GM12873 (cell line): ENCODE data around the gene TXNDC11.

Experiments used
- CTCF ChIP-seq: IDR thresholded peaks from 2 replicates; pipeline ENCODE4 v1.5.1; 2012; ENCODE audit warnings: low read depth, mild to moderate bottlenecking, moderate library complexity, low read length, control low read depth; ENCODE audit not compliant: insufficient read depth; ENCODE audit errors: missing control alignments

The TXNDC11 gene

DNA sequence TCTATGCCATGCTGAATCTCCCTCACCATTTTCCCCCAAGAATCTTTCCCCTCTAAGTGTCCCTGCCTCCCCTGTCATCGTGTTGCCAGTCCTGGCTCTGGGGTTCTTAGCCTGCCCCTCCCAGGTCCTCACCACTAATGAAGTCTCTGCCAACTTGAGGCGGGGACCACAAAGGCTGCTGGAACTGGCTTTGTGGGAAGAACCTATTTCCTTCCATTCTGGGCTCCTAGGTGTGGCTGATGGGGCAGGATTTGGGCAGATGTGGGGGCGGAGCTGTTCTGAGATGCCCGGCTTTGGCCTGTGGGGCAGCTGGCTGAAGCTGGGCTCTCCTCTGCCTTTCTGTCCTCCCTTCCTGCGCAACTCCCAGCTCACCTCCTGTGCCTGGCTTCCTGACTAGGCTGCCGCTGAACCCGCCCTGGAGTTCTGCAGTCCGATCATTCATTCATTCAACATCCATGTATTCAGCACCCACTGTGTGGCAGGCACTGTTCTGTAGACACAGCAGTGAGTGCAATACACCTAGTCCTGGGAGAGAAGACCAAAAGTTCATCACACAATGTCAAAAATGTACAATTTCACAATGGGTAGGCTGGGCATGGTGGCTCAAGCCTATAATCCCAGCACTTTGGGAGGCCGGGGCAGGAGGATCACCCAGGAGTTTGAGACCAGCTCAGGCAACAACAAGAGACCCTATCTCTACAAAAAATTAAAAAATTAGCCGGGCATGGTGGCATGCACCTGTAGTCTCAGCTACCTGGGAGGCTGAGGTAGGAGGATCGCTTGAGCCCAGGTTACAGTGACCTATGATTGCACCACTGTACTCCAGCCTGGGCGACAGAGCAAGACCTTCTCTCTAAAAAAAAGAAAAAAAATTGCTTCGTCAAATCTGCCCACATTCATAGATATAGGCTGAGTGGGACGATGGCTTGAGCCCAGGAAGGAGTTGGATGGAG is 76.3 kb downstream of the TXNDC11 start:
- no peak for TF ChIP-seq CTCF

GRCh38 chr16:11665071-11665491 is 77.6 kb downstream of the TXNDC11 start:
- TF ChIP-seq CTCF: no peak

DNA sequence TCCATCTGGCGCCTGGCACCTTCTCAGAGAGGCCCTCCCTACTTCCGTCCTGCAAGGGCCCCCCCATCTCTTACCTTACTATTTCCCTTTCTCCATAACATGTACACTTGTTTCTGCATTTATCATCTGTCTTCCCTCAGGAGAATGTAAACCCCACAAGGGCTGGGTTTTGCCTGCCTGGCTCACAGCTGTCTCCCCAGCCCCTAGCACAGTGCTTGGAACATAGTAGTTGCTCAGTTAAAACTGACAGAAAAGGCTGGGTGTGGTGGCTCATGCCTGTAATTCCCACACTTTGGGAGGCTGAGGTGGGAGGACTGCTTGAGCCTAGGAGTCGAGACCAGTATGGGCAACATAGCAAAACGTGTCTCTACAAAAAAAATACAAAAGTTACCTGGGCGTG is 80.1 kb downstream of the TXNDC11 start:
- TF ChIP-seq CTCF: no peak

- no peak for TF ChIP-seq CTCF
Measured at GRCh38 chr16:11660565-11660964, 82.1 kb downstream of the TXNDC11 start.

- TF ChIP-seq CTCF: no peak
Measured at GRCh38 chr16:11658896-11659708, 83.6 kb downstream of the TXNDC11 start.

- TF ChIP-seq CTCF: no peak
Measured at GRCh38 chr16:11657556-11657955, 85.1 kb downstream of the TXNDC11 start.

DNA sequence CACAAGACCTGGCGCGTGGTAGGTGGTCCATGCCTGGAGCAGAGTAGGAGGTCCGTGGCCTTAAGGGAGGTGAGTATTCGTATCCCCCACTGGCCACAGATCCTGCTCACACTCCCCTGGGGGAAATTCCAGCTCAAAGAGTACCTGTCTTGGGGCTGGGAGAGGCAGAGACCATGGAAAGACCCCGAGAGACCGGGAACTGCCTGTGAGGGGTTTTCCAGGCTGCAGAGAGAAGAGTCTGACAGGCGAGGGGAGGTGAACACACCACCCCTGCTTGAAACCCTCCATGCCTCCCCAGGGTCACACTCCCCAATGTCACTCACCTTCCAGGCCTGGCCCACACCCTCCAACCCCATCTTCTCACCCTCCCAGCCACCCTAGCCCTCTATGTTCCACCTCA is 87.0 kb downstream of the TXNDC11 start:
- no peak for TF ChIP-seq CTCF
